ENCODE data around the gene PAGR1.
A peak's percentile ranks its signal among the peaks of the same experiment; 100 is the strongest.

PAGR1 gene

GRCh38 chr16:29816694-29817441 lies 916 bp downstream of the PAGR1 start:
- peak overlapping the region; percentile 88 for H3K4me3 ChIP-seq
- TF ChIP-seq CTCF (IDR thresholded peaks at IDR 0.05) = no peak
- peak overlapping the region; percentile 95 to 98 for H3K27ac ChIP-seq
- DNase-seq (ENCODE audit: low spot score) = peak; percentile 85

- no peak for TF ChIP-seq CTCF (IDR thresholded peaks at IDR 0.05)
- DNase-seq (ENCODE audit: low spot score) = peak; percentile 64
- Histone ChIP-seq H3K27ac (no peak overlapping the region), H3K4me3 (no peak overlapping the region)
Measured at GRCh38 chr16:29818082-29818481, 2.1 kb downstream of the PAGR1 start.

GRCh38 chr16:29819506-29819905 lies 3.6 kb downstream of the PAGR1 start:
- no peak for TF ChIP-seq CTCF (IDR thresholded peaks at IDR 0.05)
- no peak overlapping the region for H3K27ac ChIP-seq
- DNase-seq (ENCODE audit: low spot score) = peak; percentile 74
- H3K4me3 ChIP-seq = peak overlapping the region; percentile 81

GRCh38 chr16:29820271-29820701 lies 4.3 kb downstream of the PAGR1 start, which contains the start of gene MVP:
Gene MVP (plus strand): TSS chr16:29820462. CDS start chr16:29830550, 10,088 bp downstream.
- peak; percentile 82 for DNase-seq (ENCODE audit: low spot score)
- H3K27ac ChIP-seq = peak within 1 kb of the TSS; percentile 75 to 87
- H3K4me3 ChIP-seq = peak within 1 kb of the TSS; percentile 81
- TF ChIP-seq CTCF (IDR thresholded peaks at IDR 0.05) = no peak

- Histone ChIP-seq H3K27ac (peak overlapping the region; percentile 75 to 87), H3K4me3 (peak overlapping the region; percentile 81)
- TF ChIP-seq CTCF (IDR thresholded peaks at IDR 0.05) = no peak
- peak; percentile 80 for DNase-seq (ENCODE audit: low spot score)
Measured at GRCh38 chr16:29820730-29821642, 5.0 kb downstream of the PAGR1 start.

GRCh38 chr16:29821643-29822115 lies 5.7 kb downstream of the PAGR1 start:
- peak overlapping the region; percentile 81 for H3K4me3 ChIP-seq
- H3K27ac ChIP-seq = peak overlapping the region; percentile 75 to 87
- peak; percentile 74 for DNase-seq (ENCODE audit: low spot score)
- TF ChIP-seq CTCF (IDR thresholded peaks at IDR 0.05) = no peak

Measured in coronary artery (tissue), 2 donors.